HCT116 (cell line): ENCODE results near the gene SLC2A13.

Source experiments
- CTCF ChIP-seq, 3 experiments: fragments of 200-600 bp in 1 of 3; sonication (generic) in 1 of 3; IDR thresholded peaks in 2 of 3; conservative IDR thresholded peaks in 1 of 3; 2 replicates each; pipeline ENCODE4 v1.5.1; 2012 to 2017; ENCODE audit warnings: low read depth in 2 of 3, low read length in 2 of 3, antibody characterized with exemption in 1 of 3, borderline replicate concordance in 1 of 3, control low read depth in 1 of 3, mild to moderate bottlenecking in 1 of 3, mixed read lengths in 1 of 3, mixed run types in 1 of 3, moderate library complexity in 1 of 3; ENCODE audit not compliant: insufficient read depth in 1 of 3
- MAX ChIP-seq: IDR thresholded peaks from 2 replicates; pipeline ENCODE4 v1.6.1; 2012
- POLR2A ChIP-seq: IDR thresholded peaks from 2 replicates; pipeline ENCODE4 v1.7.0; 2011; ENCODE audit warnings: borderline replicate concordance; ENCODE audit not compliant: insufficient read depth, insufficient read length; ENCODE audit errors: extremely low read depth
- TF ChIP-seq, protein P1 (sequence below): IDR thresholded peaks from 2 replicates; pipeline ENCODE4 v1.6.1; 2011; ENCODE audit warnings: mild to moderate bottlenecking, low read length, moderate library complexity; ENCODE audit not compliant: insufficient replicate concordance; ENCODE audit errors: extremely low read depth

DNA sequence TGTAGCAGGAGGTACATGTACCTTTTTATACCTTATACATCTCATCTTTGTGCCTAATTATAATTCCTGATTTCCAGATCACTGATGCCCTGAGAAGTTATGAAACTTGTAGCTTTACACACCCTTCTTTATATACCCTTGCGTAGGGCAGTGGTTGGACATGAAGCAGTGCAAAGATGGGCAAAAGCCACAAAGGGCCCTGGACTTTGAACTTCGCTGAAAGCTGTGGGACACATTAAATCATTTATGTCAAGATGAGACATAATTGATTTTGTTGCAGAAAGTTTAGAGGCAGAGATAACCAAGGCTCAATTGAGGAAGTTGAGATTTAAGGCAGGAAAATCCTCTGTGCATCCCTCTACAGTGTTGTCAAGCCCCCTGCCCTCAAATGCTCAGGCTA lies 170.0 kb downstream of the SLC2A13 start:
- TF ChIP-seq POLR2A (no peak), CTCF (IDR thresholded peaks at IDR 0.05 in 2 of 3, conservative IDR thresholded peaks at IDR 0.05 in 1 of 3; ENCODE audit: borderline replicate concordance in 1 of 3, insufficient read depth in 1 of 3, low read depth in 2 of 3, low read length in 2 of 3) (no peak), MAX (no peak)
- TF ChIP-seq, protein P1, sequence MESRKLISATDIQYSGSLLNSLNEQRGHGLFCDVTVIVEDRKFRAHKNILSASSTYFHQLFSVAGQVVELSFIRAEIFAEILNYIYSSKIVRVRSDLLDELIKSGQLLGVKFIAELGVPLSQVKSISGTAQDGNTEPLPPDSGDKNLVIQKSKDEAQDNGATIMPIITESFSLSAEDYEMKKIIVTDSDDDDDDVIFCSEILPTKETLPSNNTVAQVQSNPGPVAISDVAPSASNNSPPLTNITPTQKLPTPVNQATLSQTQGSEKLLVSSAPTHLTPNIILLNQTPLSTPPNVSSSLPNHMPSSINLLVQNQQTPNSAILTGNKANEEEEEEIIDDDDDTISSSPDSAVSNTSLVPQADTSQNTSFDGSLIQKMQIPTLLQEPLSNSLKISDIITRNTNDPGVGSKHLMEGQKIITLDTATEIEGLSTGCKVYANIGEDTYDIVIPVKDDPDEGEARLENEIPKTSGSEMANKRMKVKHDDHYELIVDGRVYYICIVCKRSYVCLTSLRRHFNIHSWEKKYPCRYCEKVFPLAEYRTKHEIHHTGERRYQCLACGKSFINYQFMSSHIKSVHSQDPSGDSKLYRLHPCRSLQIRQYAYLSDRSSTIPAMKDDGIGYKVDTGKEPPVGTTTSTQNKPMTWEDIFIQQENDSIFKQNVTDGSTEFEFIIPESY = no peak
